ENCODE results near the gene BOD1L1. TPM values are rescaled to one million over a fixed set of nuclear protein-coding genes. Genes with fewer than 3 reads are reported as not detected.

Gene BOD1L1
- total and polyA plus RNA-seq, 7 donors: 6.0 to 19.3 (median 13.7) TPM

DNA sequence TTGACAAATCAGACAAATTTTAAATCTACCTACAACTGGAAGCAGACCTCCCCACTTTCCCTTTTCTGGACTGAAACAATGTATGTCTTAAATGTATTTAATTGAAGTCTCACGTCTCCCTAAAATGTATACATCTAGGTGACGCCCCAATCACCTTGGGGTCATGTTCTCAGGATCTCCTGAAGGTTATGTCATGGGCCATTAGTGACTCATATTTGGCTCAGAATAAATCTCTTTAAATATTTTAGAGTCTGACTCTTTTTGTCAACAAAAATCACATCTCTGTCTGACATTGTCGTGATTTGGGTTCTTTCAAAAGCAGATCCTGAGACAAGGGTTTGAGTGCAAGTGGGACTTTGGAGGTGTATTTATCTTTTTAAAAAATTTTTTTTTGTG, 26.2 kb upstream of the BOD1L1 start:
- Histone ChIP-seq H3K4me3 (peak overlapping the region; percentile 66), H3K9me3 (no peaks in the 10 kb centered on the region), H3K27me3 (ENCODE audit: insufficient read depth in 3 of 3, low read length in 2 of 3) (peaks cover 0 to 2% (median 0%) of the 10 kb centered on the region in 3 donors), H3K36me3 (ENCODE audit: insufficient read depth in 1 of 2, low read depth in 1 of 2) (no peaks in the 10 kb centered on the region), H3K4me1 (peaks cover 5% of the 10 kb centered on the region), H3K27ac (no peak overlapping the region)
- TF ChIP-seq, protein P1, sequence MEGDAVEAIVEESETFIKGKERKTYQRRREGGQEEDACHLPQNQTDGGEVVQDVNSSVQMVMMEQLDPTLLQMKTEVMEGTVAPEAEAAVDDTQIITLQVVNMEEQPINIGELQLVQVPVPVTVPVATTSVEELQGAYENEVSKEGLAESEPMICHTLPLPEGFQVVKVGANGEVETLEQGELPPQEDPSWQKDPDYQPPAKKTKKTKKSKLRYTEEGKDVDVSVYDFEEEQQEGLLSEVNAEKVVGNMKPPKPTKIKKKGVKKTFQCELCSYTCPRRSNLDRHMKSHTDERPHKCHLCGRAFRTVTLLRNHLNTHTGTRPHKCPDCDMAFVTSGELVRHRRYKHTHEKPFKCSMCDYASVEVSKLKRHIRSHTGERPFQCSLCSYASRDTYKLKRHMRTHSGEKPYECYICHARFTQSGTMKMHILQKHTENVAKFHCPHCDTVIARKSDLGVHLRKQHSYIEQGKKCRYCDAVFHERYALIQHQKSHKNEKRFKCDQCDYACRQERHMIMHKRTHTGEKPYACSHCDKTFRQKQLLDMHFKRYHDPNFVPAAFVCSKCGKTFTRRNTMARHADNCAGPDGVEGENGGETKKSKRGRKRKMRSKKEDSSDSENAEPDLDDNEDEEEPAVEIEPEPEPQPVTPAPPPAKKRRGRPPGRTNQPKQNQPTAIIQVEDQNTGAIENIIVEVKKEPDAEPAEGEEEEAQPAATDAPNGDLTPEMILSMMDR (IDR thresholded peaks at IDR 0.05): no peak
- ATAC-seq (no peak), DNase-seq (no peak)
- 57 to 64% (median 61%) methylated on average over 3 of the region's 3 CpGs for WGBS, 3 donors
- intact Hi-C loops (cut with DNase I): loop anchor here (10.0 kb wide), 2 partner anchors 1341 to 1801 kb away; no protein-coding TSS in a partner anchor

DNA sequence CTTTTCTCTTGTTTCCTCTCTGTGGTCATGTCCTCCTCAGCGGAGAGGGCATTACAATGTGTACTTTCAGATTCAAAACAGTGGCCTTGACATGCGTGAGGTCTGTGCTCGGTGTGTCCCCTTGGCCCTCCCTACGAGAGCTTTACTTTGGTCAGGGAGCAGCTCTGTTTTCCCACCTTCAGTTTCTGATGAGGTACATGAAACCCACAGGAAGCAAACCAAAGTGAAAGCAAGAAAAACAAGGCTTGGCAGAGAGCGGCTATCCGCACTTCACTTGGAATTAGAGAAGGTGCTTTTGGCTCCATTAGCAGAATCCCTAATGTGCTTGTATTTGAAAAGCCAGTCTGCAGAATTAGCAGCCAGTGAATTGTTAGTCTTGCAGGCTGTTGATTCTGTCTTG, 19.5 kb upstream of the BOD1L1 start:
- DNase-seq (no peak), ATAC-seq (no peak)
- intact Hi-C loops (cut with DNase I): no loop called here
- 36 to 44% (median 36%) methylated on average over 6 of the region's 6 CpGs for WGBS, 3 donors
- Histone ChIP-seq H3K4me1 (no peaks in the 10 kb centered on the region), H3K36me3 (ENCODE audit: insufficient read depth in 1 of 2, low read depth in 1 of 2) (no peaks in the 10 kb centered on the region), H3K27me3 (ENCODE audit: insufficient read depth in 3 of 3, low read length in 2 of 3) (peaks cover 2 to 3% (median 2%) of the 10 kb centered on the region in 3 donors), H3K4me3 (no peak overlapping the region), H3K27ac (no peak overlapping the region), H3K9me3 (no peaks in the 10 kb centered on the region)
- TF ChIP-seq, protein P1 (IDR thresholded peaks at IDR 0.05): no peak

DNA sequence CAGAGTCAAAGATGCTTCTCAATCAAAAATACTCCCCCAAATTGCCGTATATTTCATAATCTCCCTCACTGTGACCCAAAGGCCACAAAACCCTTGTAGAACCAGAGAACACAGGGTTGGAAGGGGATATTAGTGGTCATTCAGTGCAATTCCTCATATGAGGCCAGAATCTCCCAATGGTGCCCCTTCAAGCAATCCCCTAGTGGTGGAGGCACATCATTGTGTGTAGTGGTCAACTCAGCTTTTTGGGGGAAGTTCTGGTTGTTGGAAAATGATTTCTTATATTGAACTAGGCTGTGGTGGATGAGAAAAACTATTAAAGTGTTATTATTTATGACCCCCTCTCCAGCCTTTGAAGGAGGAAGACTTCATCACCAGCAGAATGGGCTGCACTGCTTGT, 17.6 kb upstream of the BOD1L1 start:
- no peak overlapping the region for H3K27ac ChIP-seq
- no peaks in the 10 kb centered on the region for H3K4me1 ChIP-seq
- ATAC-seq: no peak
- no peak for DNase-seq
- WGBS, 3 donors: 91 to 93% (median 92%) methylated on average over 1 of the region's 1 CpG
- no peaks in the 10 kb centered on the region for H3K36me3 ChIP-seq (ENCODE audit: insufficient read depth in 1 of 2, low read depth in 1 of 2)
- H3K27me3 ChIP-seq (ENCODE audit: insufficient read depth in 3 of 3, low read length in 2 of 3): peaks cover 2 to 3% (median 2%) of the 10 kb centered on the region in 3 donors
- intact Hi-C loops (cut with DNase I): no loop called here
- TF ChIP-seq, protein P1 (IDR thresholded peaks at IDR 0.05): no peak
- H3K9me3 ChIP-seq: no peaks in the 10 kb centered on the region
- no peak overlapping the region for H3K4me3 ChIP-seq

DNA sequence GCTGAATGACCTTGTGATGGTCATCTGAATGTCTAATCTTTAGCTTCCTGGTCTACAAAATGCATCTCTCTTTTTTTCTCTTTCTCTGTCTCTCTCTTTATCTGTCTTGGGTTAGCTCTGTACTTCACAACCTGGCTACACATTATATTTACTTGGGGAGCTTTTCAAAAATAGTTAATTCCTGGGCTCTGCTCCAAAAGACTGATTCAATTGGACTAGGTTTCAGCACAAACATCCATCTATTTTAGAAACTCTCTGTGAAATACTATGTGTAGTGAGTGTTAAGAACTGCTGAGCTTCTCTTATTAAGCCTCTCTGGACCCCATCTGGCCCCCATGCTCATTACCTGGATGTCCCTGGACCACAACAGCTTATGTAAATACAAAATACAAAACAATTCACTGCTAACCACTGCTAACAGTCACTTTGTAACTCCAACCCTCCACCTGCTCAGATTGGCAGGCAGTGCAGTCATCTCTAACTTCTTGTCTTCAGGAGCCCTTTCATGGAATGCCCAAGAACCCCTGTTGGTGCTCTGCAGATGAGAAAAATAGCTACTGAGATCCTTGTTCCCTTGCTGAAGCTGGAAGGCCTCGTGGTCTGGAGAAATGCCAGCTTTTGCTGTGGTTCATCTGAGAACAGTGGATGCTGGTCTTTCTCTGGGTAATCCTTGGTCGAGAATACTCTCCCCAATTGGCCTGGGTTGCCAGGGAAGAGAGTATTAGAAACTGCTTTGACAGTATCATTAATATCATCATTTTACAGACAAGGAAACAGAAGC, 14.8 kb upstream of the BOD1L1 start:
- H3K4me1 ChIP-seq: no peaks in the 10 kb centered on the region
- no peak overlapping the region for H3K4me3 ChIP-seq
- H3K36me3 ChIP-seq (ENCODE audit: insufficient read depth in 1 of 2, low read depth in 1 of 2): no peaks in the 10 kb centered on the region
- ATAC-seq (no peak), DNase-seq (no peak)
- WGBS, 3 donors: 14 to 17% (median 16%) methylated on average over 2 of the region's 2 CpGs
- TF ChIP-seq, protein P1 (IDR thresholded peaks at IDR 0.05): no peak
- H3K9me3 ChIP-seq: no peaks in the 10 kb centered on the region
- no peak overlapping the region for H3K27ac ChIP-seq
- peaks cover 0 to 3% (median 0%) of the 10 kb centered on the region in 3 donors for H3K27me3 ChIP-seq (ENCODE audit: insufficient read depth in 3 of 3, low read length in 2 of 3)
- intact Hi-C loops (cut with DNase I): no loop called here

Data from psoas muscle (tissue), 8 donors.